Measurements from ENCODE around the gene P3H3. TPM values are rescaled to one million over a fixed set of nuclear protein-coding genes. Genes with fewer than 3 reads are reported as not detected.

The P3H3 gene
- polyA plus RNA-seq, 2 of the 4 experiments (the other 2 are of a cell fraction), result 8.6 to 21.9 TPM

GRCh38 chr12:6851921-6852650, 23.9 kb downstream of the P3H3 start, which contains the start of gene USP5 (continued):
- TF ChIP-seq ATOH8 (CRISPR knock-in tag; IDR thresholded peaks at IDR 0.05; ENCODE audit: low read depth) (0 out of 2 replicates have a peak, but pooled peaks have one; percentile 37), RARB (CRISPR knock-in tag; IDR thresholded peaks at IDR 0.05) (no peak), RFX5 (IDR thresholded peaks at IDR 0.05) (0 out of 2 replicates have a peak, but pooled peaks have one; percentile 50), MAX (IDR thresholded peaks at IDR 0.05) (peak; percentile 64), ELK1 (IDR thresholded peaks at IDR 0.05; ENCODE audit: low read depth, low read length) (no peak), ZFP36 (IDR thresholded peaks at IDR 0.05; ENCODE audit: borderline replicate concordance, partially characterized antibody) (no peak), ZC3H11A (IDR thresholded peaks at IDR 0.05) (no peak), REST (IDR thresholded peaks at IDR 0.05) (no peak)

- no peak for TF ChIP-seq RAD21 (conservative IDR thresholded peaks at IDR 0.05 in 1 of 2, IDR thresholded peaks at IDR 0.05 in 1 of 2)
- TF ChIP-seq HOXB5 (CRISPR knock-in tag; IDR thresholded peaks at IDR 0.05), result no peak
- no peak for TF ChIP-seq CHD2 (IDR thresholded peaks at IDR 0.05; ENCODE audit: low read length, partially characterized antibody)
- TF ChIP-seq ESRRA (IDR thresholded peaks at IDR 0.05; ENCODE audit: borderline replicate concordance, low read length), result no peak
- no peak for TF ChIP-seq KDM5A (IDR thresholded peaks at IDR 0.05)
- no peak for TF ChIP-seq RARB (CRISPR knock-in tag; IDR thresholded peaks at IDR 0.05)
- no peak for TF ChIP-seq FOSL2 (IDR thresholded peaks at IDR 0.05)
- no peak for TF ChIP-seq FOSL2 (CRISPR knock-in tag; IDR thresholded peaks at IDR 0.05)
- no peak for TF ChIP-seq PBX3 (IDR thresholded peaks at IDR 0.05)
- TF ChIP-seq JUNB (IDR thresholded peaks at IDR 0.05), result no peak
- Histone ChIP-seq H3K4me2 (peak overlapping the region; percentile 99), H3K27ac (peak overlapping the region; percentile 69 to 82), H3K4me1 (peaks cover 23% of the 10 kb centered on the region), H3K4me3 (peak overlapping the region; percentile 50), H3K9me3 (no peaks in the 10 kb centered on the region)
- ChIA-PET CTCF (interaction anchor here (0.6 to 10.1 kb wide), 11 partner anchors 8 to 162 kb away, joined by 3 to 117 read pairs (median 4); partner anchors contain the start of genes MLF2, SPSB2 and TPI1), POLR2A (interaction anchor here (0.6 to 3.1 kb wide), 15 partner anchors 9 to 164 kb away, joined by 3 to 74 read pairs (median 12); partner anchors contain the start of genes C12orf57, COPS7A, MLF2 and PTMS)
- ATAC-seq (peak in 1 of 2 experiments; percentile 4; a peak in 2 of 6 replicates), FAIRE-seq (no peak), DNase-seq (ENCODE audit: low read depth in 1 of 2, low spot score in 1 of 2) (peak; percentile 48 to 59)
- whole genome bisulfite sequencing (ENCODE audit: missing lambda C conversion rate), result 3% methylated on average over 16 of the region's 18 CpGs
Observed at GRCh38 chr12:6852651-6853354, 24.6 kb downstream of the P3H3 start.

Measured in A549 (cell line).